K562 (cell line): ENCODE measurements around the gene MFSD11. TPM values are rescaled to one million over a fixed set of nuclear protein-coding genes. Genes with fewer than 3 reads are reported as not detected.

Experiments
- ATAC-seq: fragments of 200-7000 bp; cut with Tn5 transposase; 3 replicates; pipeline ENCODE4 v1.9.1; 2020; ENCODE audit warnings: moderate library complexity
- BruUV-seq: library from RNA; stranded (reverse); fragments of 400-500 nt; replicated peaks from 2 replicates; lab custom pipeline; 2021; lab: Mats Ljungman, UMichigan
- CTCF ChIA-PET: fragments of 300-600 bp; formaldehyde crosslinking; extraction: SDS; loops from one replicate; lab custom pipeline; 2021; ENCODE audit warnings: low intra/inter-chr PET ratio; lab: Yijun Ruan, JAX
- POLR2A ChIA-PET: fragments of 300-600, 350-650 bp; sonication (Branson Sonifier 250); formaldehyde crosslinking; extraction: SDS; loops from one replicate; lab custom pipeline; 2021; ENCODE audit warnings: antibody characterized with exemption, inconsistent platforms; lab: Yijun Ruan, JAX
- DNase-seq, 4 experiments: peaks; one replicate each; pipeline versions ENCODE4 v3.0.0 to v3.0.0-alpha.2; 2011 to 2018; ENCODE audit warnings: low spot score in 3 of 4, mixed read lengths in 3 of 4; ENCODE audit errors: extremely low read depth in 1 of 4
- FAIRE-seq: peaks from 2 replicates; lab custom pipeline; 2011; peaks lifted over from hg19 to GRCh38; lab: Jason Lieb, UNC
- H2AFZ ChIP-seq: 2 replicates; pipeline ENCODE4 v1.6.0; 2011; ENCODE audit warnings: low read depth, low read length, control low read depth, inconsistent platforms
- H3K27ac ChIP-seq: fragments of 200-600 bp; 3 replicates; pipeline ENCODE4 v1.8.0; 2011; ENCODE audit warnings: low read depth, mild to moderate bottlenecking, control low read depth, inconsistent platforms, low read length, moderate library complexity, mixed read lengths; ENCODE audit errors: extremely low read depth
- H3K27me3 ChIP-seq, 2 experiments: fragments of 300-600 bp in 1 of 2; 2 replicates in 1 of 2; 3 replicates in 1 of 2; pipeline versions ENCODE4 v1.6.0 to v1.8.0; 2011; ENCODE audit warnings: inconsistent platforms in 2 of 2, low read length in 2 of 2, mild to moderate bottlenecking in 1 of 2, mixed read lengths in 1 of 2, moderate library complexity in 1 of 2; ENCODE audit not compliant: control insufficient read depth in 2 of 2, insufficient read depth in 2 of 2
- H3K36me3 ChIP-seq: fragments of 300-600 bp; 3 replicates; pipeline ENCODE4 v1.8.0; 2011; ENCODE audit warnings: mild to moderate bottlenecking, low read length, inconsistent platforms; ENCODE audit not compliant: control insufficient read depth, insufficient read depth
- H3K4me1 ChIP-seq, 2 experiments: fragments of 200-600 bp in 1 of 2; replicated peaks in 1 of 2; 2 replicates in 1 of 2; 3 replicates in 1 of 2; pipeline versions ENCODE4 v1.5.1 to v1.8.0; 2011; ENCODE audit warnings: inconsistent platforms in 2 of 2, low read length in 2 of 2, mild to moderate bottlenecking in 1 of 2, mixed read lengths in 1 of 2, moderate library complexity in 1 of 2; ENCODE audit not compliant: control insufficient read depth in 2 of 2, insufficient read depth in 2 of 2
- H3K4me2 ChIP-seq: 2 replicates; pipeline ENCODE4 v1.6.1; 2011; ENCODE audit warnings: low read length, control low read depth, inconsistent platforms, mixed read lengths; ENCODE audit not compliant: insufficient read depth
- H3K4me3 ChIP-seq: fragments of 200-600 bp; sonication (generic), shearing (Covaris generic); 2 replicates; pipeline ENCODE4 v1.5.1; 2016; ENCODE audit warnings: control low read depth, inconsistent platforms
- H3K79me2 ChIP-seq: fragments of 200-600 bp; 3 replicates; pipeline ENCODE4 v1.8.0; 2011; ENCODE audit warnings: low read length, inconsistent platforms; ENCODE audit not compliant: control insufficient read depth, insufficient read depth
- H3K9ac ChIP-seq, 2 experiments: 2 replicates each; pipeline versions ENCODE4 v1.6.0 to v1.6.1; 2011; ENCODE audit warnings: low read depth in 2 of 2, low read length in 2 of 2, control low read depth in 1 of 2, inconsistent platforms in 1 of 2, mild to moderate bottlenecking in 1 of 2, mixed read lengths in 1 of 2; ENCODE audit not compliant: insufficient read depth in 1 of 2
- H3K9me1 ChIP-seq: one replicate; pipeline ENCODE4 v1.6.0; 2011; ENCODE audit warnings: inconsistent platforms, mild to moderate bottlenecking, low read length, moderate library complexity; ENCODE audit not compliant: control insufficient read depth, insufficient read depth
- H3K9me3 ChIP-seq: replicated peaks from 2 replicates; pipeline ENCODE4 v1.5.1; 2011; ENCODE audit warnings: low read depth, low read length, inconsistent platforms; ENCODE audit not compliant: control insufficient read depth, insufficient read depth
- H4K20me1 ChIP-seq: replicated peaks from 2 replicates; pipeline ENCODE4 v1.6.1; 2011; ENCODE audit warnings: low read length, inconsistent platforms, mixed read lengths; ENCODE audit not compliant: control insufficient read depth, insufficient read depth
- ADNP ChIP-seq: fragments of 200-800 bp; sonication (Bioruptor generic); IDR thresholded peaks from 2 replicates; pipeline ENCODE4 v1.6.1; 2016; ENCODE audit warnings: missing genetic modification characterization, missing compliant biosample characterization
- BACH1 ChIP-seq: fragments of 200-800 bp; sonication (Bioruptor generic); IDR thresholded peaks from 2 replicates; pipeline ENCODE4 v1.6.1; 2016; ENCODE audit warnings: missing genetic modification characterization, missing compliant biosample characterization
- CBFA2T2 ChIP-seq: fragments of 450-650 bp; conservative IDR thresholded peaks from 2 replicates; pipeline ENCODE4 v1.6.1; 2017; ENCODE audit warnings: mild to moderate bottlenecking
- CHD2 ChIP-seq: IDR thresholded peaks from 2 replicates; pipeline ENCODE4 v1.6.1; 2011; ENCODE audit warnings: low read depth, low read length
- EP300 ChIP-seq: IDR thresholded peaks from 2 replicates; pipeline ENCODE4 v1.6.1; 2012; ENCODE audit warnings: low read length, improper control_type of control experiment
- ESRRA ChIP-seq: fragments of 450-650 bp; IDR thresholded peaks from 2 replicates; pipeline ENCODE4 v1.6.1; 2014; ENCODE audit warnings: low read depth, mild to moderate bottlenecking, moderate library complexity, borderline replicate concordance
- FOXA3 ChIP-seq, 2 experiments: fragments of 450-650 bp in 1 of 2; sonication (generic) in 1 of 2; formaldehyde crosslinking; IDR thresholded peaks in 1 of 2; conservative IDR thresholded peaks in 1 of 2; 2 replicates each; pipeline versions ENCODE4 v1.4.0 to v1.8.0; 2020 to 2022; ENCODE audit warnings: mild to moderate bottlenecking in 2 of 2, missing genetic modification reagents in 1 of 2
- FOXK2 ChIP-seq, 2 experiments: fragments of 450-650 bp; IDR thresholded peaks in 1 of 2; conservative IDR thresholded peaks in 1 of 2; 2 replicates each; pipeline ENCODE4 v1.6.1; 2016; ENCODE audit warnings: low read depth in 2 of 2, mild to moderate bottlenecking in 1 of 2
- HMGN3 ChIP-seq: IDR thresholded peaks from 2 replicates; pipeline ENCODE4 v1.6.1; 2011; ENCODE audit warnings: borderline replicate concordance, low read depth, mild to moderate bottlenecking, mixed read lengths, low read length; ENCODE audit not compliant: insufficient read length; ENCODE audit errors: extremely low read depth
- MEF2A ChIP-seq: IDR thresholded peaks from 2 replicates; pipeline ENCODE4 v1.6.1; 2011; ENCODE audit warnings: low read depth, mild to moderate bottlenecking, low read length, moderate library complexity; ENCODE audit not compliant: control insufficient read depth
- NCOR1 ChIP-seq: fragments of 450-650 bp; IDR thresholded peaks from 2 replicates; pipeline ENCODE4 v1.6.1; 2016; ENCODE audit warnings: mild to moderate bottlenecking, moderate library complexity
- NFE2 ChIP-seq: IDR thresholded peaks from 2 replicates; pipeline ENCODE4 v1.6.1; 2014; ENCODE audit warnings: antibody characterized with exemption, low read depth
- PTTG1 ChIP-seq: fragments of 450-650 bp; IDR thresholded peaks from 2 replicates; pipeline ENCODE4 v1.6.1; 2016; ENCODE audit warnings: low read depth, mild to moderate bottlenecking, missing genetic modification characterization, missing compliant biosample characterization
- RAD21 ChIP-seq, 2 experiments: fragments of 250-450 bp in 1 of 2; fragments of 450-650 bp in 1 of 2; sonication (Bioruptor Pico) in 1 of 2; formaldehyde crosslinking in 1 of 2; IDR thresholded peaks in 1 of 2; conservative IDR thresholded peaks in 1 of 2; 2 replicates each; pipeline versions ENCODE4 v1.4.0 to v1.8.0; 2020 to 2022; ENCODE audit warnings: mild to moderate bottlenecking in 2 of 2, moderate library complexity in 1 of 2
- TCF3 ChIP-seq: sonication (generic); formaldehyde crosslinking; IDR thresholded peaks from 2 replicates; pipeline ENCODE4 v1.4.0; 2020; ENCODE audit warnings: mild to moderate bottlenecking, missing genetic modification reagents
- TFAP4 ChIP-seq: sonication (generic); formaldehyde crosslinking; IDR thresholded peaks from 2 replicates; pipeline ENCODE4 v1.8.0; 2022; ENCODE audit warnings: missing genetic modification reagents, mild to moderate bottlenecking, moderate library complexity, borderline replicate concordance
- ZNF263 ChIP-seq: sonication (generic); formaldehyde crosslinking; IDR thresholded peaks from 2 replicates; pipeline ENCODE4 v1.8.0; 2022; ENCODE audit warnings: mild to moderate bottlenecking, missing genetic modification reagents, borderline replicate concordance
- WGBS: fragments of 100-300 bp; shearing (Covaris generic); methylation state at CpG from one replicate; pipeline ENCODE4 v1.1.6; 2016; ENCODE audit warnings: low coverage, mixed read lengths; ENCODE audit not compliant: insufficient coverage; ENCODE audit errors: missing lambda C conversion rate; 5-methylcytosine and 5-hydroxymethylcytosine counted together
- in situ Hi-C: fragments of 300-500 bp; cut with MboI; formaldehyde crosslinking; loops from 4 replicates; pipeline ENCODE4 v1.15.0; 2018; ENCODE audit warnings: inconsistent platforms, mixed read lengths
- intact Hi-C: fragments of 100-400 bp; cut with micrococcal nuclease; formaldehyde crosslinking; loops from 2 replicates; pipeline ENCODE4 v1.14.2; 2022
- polyA plus RNA-seq, 8 experiments: library from polyadenylated mRNA; depleted of rRNA in 4 of 8; stranded (reverse) in 5 of 8; unstranded in 3 of 8; fragments of >200 nt; fragmentation: Nextera tagmentation in 2 of 8; fragmentation: Illumina TruSeq in 1 of 8; extraction: Ambion mirVana in 2 of 8; extraction: Trizol in 1 of 8; gene quantifications; 2 replicates each; pipeline versions ENCODE4 v1.2.1 to v1.2.3, GENCODE V29; 2011 to 2014; ENCODE audit warnings: inconsistent platforms in 1 of 8, missing spikeins in 1 of 8
- total RNA-seq, 7 experiments: library from RNA; depleted of rRNA in 6 of 7; stranded (reverse); fragments of >200 nt in 6 of 7; fragmentation: Illumina TruSeq in 2 of 7; extraction: Trizol in 2 of 7; gene quantifications; 2 replicates each; pipeline versions ENCODE4 v1.2.1 to v1.2.3, GENCODE V29; 2011 to 2021; ENCODE audit warnings: low replicate concordance in 1 of 7

The MFSD11 gene
- total and polyA plus RNA-seq, 9 of the 15 experiments (the other 6 are each of a cell fraction or from before 2014, with no cell fraction given): 14.4 to 24.5 (median 19.9) TPM

DNA sequence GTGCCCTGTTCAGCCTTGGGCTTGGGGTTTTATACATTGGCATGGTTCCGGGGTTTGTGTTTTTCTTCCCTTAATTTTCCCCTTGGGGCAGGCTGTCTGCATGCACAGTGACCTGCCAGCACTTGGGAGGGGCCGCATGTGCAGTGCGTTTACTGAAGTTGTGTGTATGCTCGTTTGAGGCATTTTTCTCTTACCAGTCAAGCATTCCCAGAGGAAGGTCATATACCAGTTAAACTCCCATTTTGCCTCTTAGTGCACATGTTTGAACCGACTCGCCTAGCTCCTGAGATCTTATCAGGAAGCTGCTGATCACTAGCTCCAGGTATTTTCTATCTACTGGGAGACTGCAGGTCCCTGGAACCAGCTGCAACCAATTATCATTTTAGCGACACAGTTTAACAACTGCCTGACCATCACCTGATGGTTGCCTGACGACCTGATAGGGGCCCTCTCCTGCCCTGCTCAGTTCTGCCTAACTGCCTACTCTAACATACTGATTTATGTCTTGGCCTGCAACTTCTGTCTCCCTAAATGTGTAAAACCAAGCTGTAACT, 51.4 kb downstream of the MFSD11 start (continued):
- TF ChIP-seq RAD21 (CRISPR knock-in tag; conservative IDR thresholded peaks at IDR 0.05 in 1 of 2, IDR thresholded peaks at IDR 0.05 in 1 of 2): peak in 1 of 2 experiments; percentile 13; a peak in 1 of 4 replicates

DNA sequence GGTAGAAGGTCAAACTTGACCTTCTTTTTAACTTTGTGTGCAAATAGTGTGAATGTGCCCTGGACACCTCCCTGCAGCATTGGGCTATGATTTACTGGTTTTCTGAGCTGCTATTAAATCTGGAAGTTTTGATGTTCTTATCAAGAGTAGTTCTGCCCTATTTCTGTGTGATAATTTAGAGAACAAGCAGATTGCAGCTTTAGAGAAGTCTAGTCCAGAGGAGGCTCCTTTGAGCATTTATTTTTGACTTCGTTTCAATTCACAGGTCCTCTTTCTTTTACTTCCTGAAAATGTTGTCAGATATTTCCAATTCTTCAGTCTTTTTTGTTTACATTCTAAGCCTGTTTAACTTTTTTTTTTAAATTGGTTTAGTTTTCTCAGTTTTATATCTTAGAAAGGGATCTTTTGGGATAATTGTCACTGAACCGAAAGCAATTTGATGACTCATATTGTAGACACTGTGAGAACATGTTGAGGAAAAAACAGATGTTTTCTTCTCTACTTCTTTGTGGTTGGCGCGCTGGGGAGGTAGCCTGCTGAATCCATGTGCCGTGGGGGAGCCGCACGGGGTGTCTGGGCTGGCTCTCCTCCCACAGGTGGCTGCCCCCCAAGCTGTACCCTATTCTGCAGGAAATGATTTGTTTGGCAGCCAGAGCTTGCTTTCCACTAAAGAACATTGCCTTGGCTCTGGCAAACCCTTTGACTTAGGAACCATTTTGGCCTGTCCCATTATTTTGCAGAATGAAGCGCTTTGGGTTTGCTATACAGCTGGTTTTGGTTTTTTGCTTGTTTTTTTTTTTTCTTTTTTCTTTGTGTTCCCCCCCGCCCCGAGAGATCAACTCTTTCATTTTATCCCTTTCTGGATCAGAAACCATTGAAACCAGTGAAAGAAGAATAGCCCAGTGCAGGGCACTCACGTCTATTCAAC, 53.4 kb downstream of the MFSD11 start:
- Histone ChIP-seq H3K4me2 (peak overlapping the region; percentile 7; the same call in 1 of the 2 replicates), H3K79me2 (no peaks in the 10 kb centered on the region), H3K27ac (peak overlapping the region; percentile 40; the same call in 1 of the 3 replicates), H2AFZ (peak overlapping the region; percentile 30), H3K27me3 (no peaks in the 10 kb centered on the region), H3K9ac (peak overlapping the region; percentile 8 to 71; a peak in 1 of 4 replicates), H3K9me3 (no peaks in the 10 kb centered on the region), H3K4me3 (no peak overlapping the region), H3K36me3 (no peaks in the 10 kb centered on the region), H3K9me1 (no peaks in the 10 kb centered on the region), H3K4me1 (peaks cover 18 to 31% of the 10 kb centered on the region in 2 experiments), H4K20me1 (no peaks in the 10 kb centered on the region)
- WGBS: 20% methylated on average over 11 of the region's 11 CpGs
- no TSS peak for BruUV-seq
- ATAC-seq: peak; percentile 76
- in situ Hi-C loops (no loop called here), intact Hi-C loops (loop anchor here (5.0 to 10.0 kb wide), 2 partner anchors 76 to 283 kb away; partner anchors contain the start of gene MGAT5B)
- FAIRE-seq: no peak
- ChIA-PET CTCF (interaction anchor here (0.7 to 1.0 kb wide), 2 partner anchors 265 to 295 kb away, joined by 3 to 4 read pairs; no protein-coding TSS in a partner anchor), POLR2A (interaction anchor here (0.6 to 1.2 kb wide), 5 partner anchors 11 to 121 kb away, joined by 3 to 4 read pairs (median 3); partner anchors contain the start of gene SRSF2)
- peak; percentile 57 to 81 (median 74) for DNase-seq
- TF ChIP-seq TFAP4 (CRISPR knock-in tag): peak; percentile 84
- TF ChIP-seq BACH1 (tag): no peak
- 0 out of 2 replicates have a peak, but pooled peaks have one; percentile 7 for TF ChIP-seq ESRRA
- TF ChIP-seq NFE2: peak; percentile 61; the same call in 1 of the 2 replicates
- no peak for TF ChIP-seq MEF2A
- peak; percentile 37 to 58; a peak in 1 of 4 replicates for TF ChIP-seq FOXK2 (conservative IDR thresholded peaks at IDR 0.05 in 1 of 2, IDR thresholded peaks at IDR 0.05 in 1 of 2; ENCODE audit: low read depth in 2 of 2)
- peak; percentile 54 for TF ChIP-seq TCF3 (CRISPR knock-in tag)
- TF ChIP-seq PTTG1 (tag): no peak
- TF ChIP-seq CHD2: no peak
- TF ChIP-seq CBFA2T2: peak; percentile 54
- peak; percentile 22; the same call in 1 of the 2 replicates for TF ChIP-seq ADNP (tag)
- TF ChIP-seq ZNF263: 0 out of 2 replicates have a peak, but pooled peaks have one; percentile 30
- peak; percentile 36; the same call in 1 of the 2 replicates for TF ChIP-seq NCOR1
- peak; percentile 36 for TF ChIP-seq HMGN3
- TF ChIP-seq EP300: peak; percentile 3; the same call in 1 of the 2 replicates
- TF ChIP-seq FOXA3 (CRISPR knock-in tag; conservative IDR thresholded peaks at IDR 0.05 in 1 of 2, IDR thresholded peaks at IDR 0.05 in 1 of 2): 0 out of 4 replicates have a peak, but pooled peaks of 1 of the 2 experiments have one; percentile 38
